GM18507 (cell line): ENCODE results near the gene KCNJ10.
"Not testable (repeated sequence)": the region's sequence is repeated elsewhere in the genome, so short reads cannot be mapped to it uniquely, and the experiment has no call there.

Source experiments
- DNase-seq: peaks from one replicate; pipeline ENCODE4 v3.0.0; 2011; ENCODE audit warnings: low read depth; ENCODE audit not compliant: insufficient read length; ENCODE audit errors: extremely low spot score
- FAIRE-seq: peaks from 2 replicates; lab custom pipeline; 2011; peaks lifted over from hg19 to GRCh38; lab: Jason Lieb, UNC

The KCNJ10 gene

DNA sequence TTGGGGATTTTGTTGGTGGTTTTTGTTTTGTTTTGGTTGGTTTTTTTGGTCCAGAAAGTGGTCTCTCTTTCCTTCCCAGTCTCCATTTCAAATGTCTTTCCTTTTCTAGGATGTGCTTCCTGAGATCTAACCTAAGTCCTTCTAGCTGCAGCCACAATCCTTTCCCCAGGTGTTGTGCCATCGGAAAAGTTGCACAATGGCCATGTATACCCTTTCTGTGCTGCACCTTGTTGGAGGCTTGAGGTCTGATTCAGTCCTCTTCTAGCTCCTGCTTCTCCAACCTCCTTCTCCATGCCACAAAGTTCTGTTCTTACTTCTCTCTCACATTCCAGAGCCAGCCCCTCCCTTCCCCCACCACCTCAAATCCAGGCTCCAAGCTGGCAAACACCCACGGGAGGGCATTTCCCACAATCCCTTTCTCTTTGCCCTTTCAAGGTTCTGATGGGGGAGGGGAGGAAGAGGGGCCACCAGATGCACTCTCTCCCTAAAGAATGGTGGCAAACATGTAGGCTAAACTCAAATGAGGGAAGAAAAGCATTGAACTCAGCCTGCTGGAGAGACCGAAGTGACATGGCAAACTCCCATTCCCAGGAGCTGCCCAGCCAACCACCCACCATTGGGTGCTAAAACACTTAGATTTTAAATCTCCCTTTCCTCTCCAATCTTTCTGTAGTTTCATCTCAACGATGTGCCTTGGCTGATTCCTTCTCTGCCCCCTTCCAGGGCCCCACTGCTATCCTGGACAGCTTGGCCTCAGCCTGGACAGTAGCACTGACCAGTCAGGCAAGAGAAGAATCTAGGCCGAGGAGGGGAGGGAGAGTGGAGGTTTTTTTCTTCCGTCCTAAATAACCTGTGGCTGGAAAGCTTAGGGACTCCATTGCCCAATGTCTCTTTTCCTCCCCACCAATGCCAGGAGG is 2.9 kb downstream of the KCNJ10 start:
- FAIRE-seq: no peak
- DNase-seq: no peak

DNA sequence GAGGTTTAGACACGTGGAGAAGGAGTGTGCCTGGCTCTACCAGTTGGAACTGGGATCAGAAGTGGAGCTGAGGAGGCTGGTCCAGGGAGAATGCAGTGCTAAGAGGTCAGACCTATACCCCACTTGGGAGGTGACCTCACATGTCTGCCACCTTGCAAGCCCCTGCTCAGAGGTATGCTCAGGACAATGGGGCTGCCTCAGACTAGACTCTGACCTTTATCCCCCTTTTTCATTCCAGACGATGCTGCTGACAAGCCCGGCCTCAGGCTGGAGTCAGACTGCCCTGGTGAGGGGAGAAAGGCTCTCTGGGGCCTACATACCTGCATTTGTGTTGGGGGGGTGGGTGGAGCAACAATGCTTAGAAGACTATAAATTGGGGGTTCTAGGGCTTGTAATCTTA is 5.2 kb downstream of the KCNJ10 start:
- DNase-seq: no peak
- no peak for FAIRE-seq

DNA sequence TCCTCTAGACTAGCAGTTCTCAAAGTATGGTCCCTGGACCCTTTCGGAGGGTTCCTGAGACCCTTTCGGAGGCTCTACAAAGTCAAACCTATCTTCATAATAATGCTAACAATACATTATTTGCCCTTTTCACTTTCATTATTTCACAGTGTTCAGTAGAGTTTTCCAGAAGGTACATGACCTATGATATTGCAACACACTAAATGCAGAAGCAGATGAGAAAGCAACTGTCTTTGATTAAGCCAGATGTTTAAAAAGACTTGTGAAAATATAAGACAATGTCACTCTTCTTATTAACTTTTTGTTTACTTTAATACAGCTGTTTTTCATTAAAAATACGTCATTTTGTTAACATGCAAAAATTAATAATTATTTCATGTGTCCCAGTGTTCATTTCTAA is 5.8 kb downstream of the KCNJ10 start:
- no peak for FAIRE-seq
- no peak for DNase-seq

DNA sequence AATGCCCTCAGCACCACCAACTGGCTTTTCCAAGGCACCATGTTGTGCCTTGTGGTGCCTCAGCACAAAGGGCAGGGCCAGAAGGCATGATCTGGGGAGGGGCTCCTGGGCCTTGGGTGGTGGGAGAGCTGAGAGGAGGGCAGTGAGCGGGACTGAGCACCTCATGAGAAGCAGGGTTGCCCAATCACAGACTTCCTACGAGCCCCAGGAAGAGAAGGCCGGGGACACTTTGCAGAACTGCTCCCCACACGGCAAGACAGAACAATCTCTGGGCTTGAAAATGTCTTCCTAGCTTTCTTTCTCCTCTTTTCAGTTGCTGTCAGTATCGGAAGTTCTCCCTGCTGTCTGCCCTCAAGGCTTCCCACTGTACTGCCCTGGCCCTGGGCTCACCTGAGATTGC is 6.8 kb downstream of the KCNJ10 start:
- no peak for FAIRE-seq
- no peak for DNase-seq

DNA sequence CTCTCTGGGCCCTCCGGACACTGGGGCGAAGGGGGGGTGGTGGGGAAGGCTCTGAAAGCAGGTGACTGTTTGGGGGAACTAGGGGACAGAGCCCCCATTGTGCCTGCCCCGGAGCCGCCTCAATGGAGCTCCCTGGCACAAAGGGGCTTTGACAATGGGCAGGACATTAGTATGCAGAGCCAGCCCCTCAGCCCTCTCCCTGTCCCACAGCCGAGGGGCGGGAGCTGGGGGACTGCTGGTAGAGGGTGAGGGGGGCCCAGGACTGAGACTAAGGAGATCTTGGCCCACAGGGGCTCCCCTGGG is 7.8 kb downstream of the KCNJ10 start:
- DNase-seq (no peak), FAIRE-seq (no peak)

DNA sequence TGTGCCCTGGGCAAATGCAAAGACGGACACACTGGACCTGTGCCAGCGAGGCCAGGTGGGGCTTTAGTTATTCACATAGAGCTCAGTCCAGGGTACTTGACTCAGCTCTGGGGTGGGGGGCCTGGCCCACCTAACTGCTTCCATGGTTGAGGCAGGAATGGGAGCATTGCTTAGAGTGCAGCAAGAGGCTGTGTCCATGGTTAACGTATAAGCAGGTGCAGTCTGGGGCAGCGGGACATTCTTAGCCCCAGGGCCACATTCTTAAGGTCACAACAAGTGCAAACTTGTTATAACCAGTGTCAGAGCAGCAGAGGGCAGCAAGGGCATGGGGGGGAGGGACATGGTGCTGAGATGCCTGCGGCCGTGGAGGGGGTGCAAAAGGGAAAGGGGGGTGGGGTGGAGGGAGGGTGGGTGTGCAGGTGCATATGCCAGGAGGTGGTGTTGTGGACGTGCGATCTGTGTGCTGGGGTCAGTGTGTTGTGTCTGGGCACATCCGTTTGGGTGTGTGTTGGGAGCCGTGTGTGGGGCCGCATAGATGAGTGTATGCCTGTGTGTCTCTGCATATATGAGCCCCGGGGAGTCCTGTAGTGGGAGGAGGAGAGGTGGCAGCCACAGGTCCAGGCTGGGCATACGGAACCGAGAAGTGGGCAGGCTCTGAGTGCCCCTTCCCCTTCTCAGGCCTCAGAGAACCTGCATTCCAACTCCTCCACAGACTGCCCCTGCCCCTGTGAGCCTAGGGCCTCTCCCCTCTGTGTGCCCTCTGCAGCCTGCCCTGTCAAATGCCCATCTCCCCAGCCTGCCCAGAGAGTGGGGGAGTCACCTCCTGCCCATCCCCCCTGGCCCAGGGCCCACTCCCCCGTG is 8.4 kb downstream of the KCNJ10 start:
- DNase-seq (no peak), FAIRE-seq (no peak)

DNA sequence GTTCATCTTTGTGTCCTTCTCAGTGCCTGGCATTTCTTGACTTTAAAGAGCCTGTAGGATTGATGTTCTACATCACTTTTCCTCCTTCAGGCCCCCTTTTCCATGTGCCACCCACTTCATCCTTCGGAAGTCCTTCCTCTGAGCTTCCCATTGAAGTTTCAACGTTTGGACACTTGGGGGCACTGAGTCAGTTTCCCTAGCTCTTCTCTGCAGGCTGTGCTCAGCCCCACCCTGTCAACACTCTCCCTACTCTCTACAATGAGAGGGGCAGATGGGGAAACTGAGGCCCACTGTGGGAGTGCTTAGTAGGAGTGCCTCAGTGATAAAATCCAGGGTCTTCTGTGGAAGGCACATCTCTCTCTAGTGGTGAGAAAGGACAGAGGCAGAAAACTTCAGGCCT is 11.9 kb downstream of the KCNJ10 start:
- DNase-seq (no peak), FAIRE-seq (no peak)

DNA sequence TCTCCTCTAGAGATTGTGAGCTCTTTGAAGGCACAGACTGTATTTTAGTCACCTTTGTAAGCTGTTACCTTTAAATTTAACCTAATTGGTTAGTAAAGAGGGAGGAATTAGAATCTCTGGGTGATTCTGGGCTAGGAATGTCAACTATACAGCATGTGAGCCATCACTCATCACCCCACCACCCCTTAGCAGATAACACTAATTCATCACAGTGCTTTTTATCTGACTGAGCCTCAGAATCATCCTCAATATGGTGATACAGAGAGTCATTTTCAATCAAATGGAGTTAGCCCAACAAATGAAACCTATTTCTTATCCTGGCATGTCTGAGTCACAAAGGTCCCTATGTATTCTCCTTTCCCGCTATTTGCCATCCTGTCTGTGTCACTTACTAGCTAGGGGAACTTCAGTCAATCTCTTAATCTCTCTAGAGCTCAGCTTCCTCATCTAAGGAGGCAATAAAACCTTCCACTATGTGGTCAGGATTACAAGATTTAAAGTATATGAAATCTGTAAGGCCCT is 13.3 kb downstream of the KCNJ10 start:
- DNase-seq (no peak), FAIRE-seq (no peak)

DNA sequence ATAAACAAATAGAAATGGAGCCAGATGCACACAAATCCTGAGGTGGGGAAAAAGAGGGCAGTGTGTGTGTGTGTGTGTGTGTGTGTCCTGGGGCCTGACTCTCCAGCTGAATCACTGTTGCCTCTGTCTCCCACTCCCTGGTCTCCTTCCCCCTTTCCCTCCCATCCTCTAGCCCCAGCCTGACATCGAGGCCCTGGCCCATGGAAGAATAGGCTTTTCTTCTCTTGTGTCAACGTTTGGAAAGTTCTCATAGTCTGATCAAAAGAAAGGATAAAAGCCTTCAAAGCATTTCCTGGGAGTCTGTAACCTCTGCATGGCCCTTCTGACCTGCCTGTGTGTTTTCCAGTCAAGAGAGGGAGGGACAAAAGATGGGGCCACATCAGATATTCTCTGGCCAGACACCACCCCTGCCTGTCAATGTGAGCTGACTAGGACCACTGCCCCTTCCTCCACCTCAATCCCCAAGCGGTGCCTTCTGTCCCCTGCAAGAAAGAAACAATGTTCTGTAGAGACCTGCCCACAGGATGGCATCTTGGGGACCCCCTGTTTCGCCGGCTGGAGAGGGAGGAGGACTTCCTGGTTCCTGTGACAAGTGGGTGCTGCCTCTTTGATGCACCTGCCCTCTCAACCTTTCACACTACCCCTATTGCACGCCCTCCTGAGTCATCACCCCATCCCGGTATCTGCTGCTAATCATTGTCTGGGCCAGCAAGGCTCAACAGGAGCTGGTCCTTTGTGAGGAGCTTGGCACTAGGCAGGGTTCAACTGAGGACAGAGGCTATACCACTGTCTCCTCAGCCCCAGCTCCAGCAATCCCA is 16.2 kb downstream of the KCNJ10 start:
- DNase-seq (no peak), FAIRE-seq (no peak)

DNA sequence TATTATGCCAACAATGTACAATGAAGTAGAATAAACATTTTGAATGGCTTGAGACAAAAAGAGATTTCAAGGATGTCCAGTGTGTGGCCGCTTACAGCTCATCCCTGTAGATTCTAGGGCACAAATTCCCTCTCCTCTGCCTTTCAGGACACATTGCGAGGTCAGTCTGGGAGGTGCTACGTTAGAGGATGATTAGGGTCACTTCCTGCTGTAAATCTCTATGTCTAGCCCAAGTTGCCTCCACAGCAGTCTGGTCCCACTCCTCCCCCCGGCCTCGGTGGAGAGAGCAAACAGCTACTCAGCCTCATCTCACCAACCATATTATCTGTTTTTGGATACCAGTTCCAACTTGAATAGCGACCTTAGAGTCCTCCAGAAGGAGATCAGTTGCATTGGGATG is 17.0 kb downstream of the KCNJ10 start:
- DNase-seq (no peak), FAIRE-seq (no peak)

DNA sequence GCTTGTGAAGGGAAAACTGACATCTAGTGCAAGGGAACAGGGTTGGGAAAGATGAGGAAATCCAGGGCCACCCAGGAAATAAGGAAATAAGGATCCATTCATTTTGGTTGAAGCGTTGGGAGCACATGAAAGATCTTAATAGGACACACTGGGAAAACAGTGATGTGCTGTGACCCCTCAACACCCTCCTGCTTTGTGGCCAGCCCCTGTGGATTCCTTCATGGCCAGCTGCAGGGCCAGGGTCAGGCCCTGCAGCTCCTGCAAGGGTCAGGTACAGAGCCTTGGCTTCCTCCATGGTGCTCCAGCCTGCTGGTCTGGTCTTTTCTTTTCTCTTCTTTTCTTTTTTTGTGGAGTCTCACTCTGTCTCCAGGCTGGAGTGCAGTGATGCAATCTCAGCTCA is 19.3 kb downstream of the KCNJ10 start:
- no peak for DNase-seq
- FAIRE-seq: no peak

DNA sequence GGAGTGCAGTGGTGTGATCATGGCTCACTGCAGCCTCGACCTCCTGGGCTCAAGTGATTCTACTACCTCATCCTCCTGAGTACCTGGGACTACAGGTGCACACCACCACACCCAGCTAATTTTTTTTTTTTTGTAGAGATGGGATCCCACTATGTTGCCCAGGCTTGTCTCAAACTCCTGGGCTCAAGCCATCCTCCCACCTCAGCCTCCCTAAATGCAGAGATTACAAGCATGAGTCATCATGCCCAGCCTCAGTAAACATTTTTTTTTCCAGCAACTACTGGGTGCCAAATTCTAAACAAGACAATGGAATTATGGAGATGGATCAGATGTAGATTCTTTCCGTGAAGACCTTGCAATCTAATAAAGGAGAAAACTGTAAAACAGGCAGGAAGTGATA is 19.8 kb downstream of the KCNJ10 start:
- not testable (repeated sequence) for FAIRE-seq, DNase-seq

DNA sequence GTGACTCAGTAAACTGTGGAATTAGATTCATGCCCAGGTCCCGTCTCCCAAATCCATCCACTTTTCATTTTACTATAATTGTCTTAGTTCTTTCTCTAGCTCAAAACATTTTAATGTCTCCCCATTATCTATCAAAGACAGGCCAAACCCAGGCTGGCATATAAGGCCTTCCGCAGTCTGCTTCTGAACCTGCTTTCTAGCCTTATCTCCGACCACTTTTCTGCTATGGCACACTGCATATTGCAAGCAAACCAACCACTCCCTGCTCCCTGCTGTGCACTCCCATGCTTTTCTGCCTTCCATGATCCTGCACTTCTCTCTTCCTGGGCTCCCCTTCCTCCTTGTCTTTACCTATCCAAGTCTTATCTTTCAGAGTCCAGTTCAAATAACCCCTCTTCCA is 20.9 kb downstream of the KCNJ10 start:
- no peak for DNase-seq
- no peak for FAIRE-seq

DNA sequence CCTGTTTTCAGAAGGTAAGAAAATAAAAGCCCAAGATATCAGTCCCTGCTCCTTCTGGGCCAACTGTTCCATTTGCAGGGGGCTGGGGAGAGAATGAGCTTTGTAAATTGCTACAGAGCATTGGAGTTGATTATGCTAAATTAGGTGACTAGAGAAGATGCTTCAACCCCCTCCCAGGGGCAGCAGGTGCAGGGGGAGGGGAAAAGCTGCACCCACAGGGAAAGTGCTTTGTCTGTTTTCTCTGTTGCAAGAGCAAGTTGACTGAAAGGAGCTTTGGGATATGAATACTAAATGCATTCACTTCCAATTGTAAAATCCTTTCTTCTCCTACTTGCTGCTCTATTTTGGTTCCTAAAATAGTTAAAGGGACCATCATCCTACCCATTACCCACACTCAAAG is 21.6 kb downstream of the KCNJ10 start:
- DNase-seq (no peak), FAIRE-seq (no peak)

DNA sequence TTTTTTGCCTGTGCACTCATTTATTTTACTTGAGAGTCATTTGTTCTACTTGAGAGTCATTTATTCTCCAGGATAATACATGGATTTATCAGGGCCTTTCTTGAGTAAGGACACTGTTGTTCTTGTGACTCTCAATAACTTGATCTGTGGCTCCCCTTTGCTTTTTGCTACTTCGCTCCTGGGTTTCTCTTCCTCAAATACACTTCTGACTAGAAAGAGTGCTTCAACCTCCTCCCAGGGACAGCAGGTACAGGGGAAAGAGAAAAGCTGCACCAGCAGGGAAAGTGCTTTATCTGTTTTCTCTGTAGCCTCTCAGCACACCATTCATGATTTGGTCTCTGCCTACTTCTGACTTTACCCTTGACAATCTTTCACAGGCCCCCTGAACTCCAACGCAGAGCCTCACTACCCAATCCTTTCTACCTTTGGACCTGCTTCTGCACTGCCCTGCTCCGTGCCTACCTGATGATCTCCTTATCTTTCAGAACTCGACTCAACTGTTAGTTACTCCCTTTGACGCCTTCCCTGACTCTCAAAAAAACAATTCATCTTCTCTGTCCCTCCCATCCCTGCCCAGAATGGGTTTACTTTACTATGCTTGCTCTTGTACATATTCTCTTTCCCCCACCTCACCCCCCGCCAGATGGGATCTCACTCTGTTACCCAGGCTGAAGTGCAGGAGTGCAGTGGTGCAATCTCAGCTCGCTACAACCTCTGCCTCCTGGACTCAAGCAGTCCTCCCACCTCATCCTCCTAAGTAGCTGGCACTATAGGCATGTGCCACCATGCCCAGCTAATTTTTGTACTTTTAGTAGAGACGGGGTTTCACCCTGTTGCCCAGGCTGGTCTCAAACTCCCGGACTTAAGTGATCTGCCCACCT is 22.6 kb downstream of the KCNJ10 start:
- FAIRE-seq (peak; percentile 18), DNase-seq (no peak)

DNA sequence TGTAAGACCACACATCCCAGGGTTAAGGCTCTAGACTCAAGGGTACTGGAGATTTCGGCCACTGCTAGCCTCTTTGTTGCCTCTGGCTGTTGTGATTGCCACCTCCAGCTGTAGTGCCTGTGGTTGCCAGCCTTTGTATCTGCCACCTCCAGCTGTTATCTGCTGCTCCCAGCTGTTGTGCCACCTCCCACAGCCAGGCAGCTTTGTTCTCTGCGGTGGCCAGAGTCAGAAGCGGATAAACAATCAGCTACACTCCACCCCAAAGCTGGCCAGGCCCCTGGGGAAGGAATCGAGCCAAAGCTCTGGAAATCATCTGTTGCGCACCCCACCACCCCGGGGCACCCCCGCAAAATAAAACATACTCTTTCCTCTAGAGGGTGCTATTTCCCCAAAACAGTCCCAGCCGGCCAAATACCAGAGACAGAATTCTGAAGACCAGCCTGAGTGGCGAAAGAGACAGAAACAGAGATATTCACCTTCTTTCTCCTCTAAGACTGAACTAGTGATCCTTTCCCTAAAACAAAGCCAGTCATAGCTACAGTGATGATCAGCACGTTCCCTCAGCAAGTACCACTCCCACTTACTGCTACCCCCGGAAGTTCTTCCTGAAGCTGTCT is 23.4 kb downstream of the KCNJ10 start:
- FAIRE-seq (peak; percentile 72), DNase-seq (no peak)

DNA sequence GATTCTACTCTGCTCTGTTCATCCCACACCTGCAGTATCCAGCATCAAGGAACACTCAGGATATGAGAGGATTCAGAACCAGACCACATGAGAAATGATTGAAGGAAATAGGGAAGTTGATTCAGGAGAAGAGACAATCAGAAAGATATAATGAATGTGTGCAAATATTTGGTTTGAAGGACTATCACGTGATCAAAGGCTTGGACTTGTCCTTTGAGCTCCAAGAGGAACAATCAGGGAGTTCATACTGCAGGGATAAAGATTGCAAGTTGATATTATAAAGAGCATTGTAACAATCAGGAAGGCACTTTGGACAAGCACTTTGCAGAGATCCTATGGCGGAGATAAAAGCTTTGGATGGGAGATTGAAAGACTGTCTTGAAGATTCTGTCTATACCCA is 24.3 kb downstream of the KCNJ10 start:
- FAIRE-seq (no peak), DNase-seq (no peak)

DNA sequence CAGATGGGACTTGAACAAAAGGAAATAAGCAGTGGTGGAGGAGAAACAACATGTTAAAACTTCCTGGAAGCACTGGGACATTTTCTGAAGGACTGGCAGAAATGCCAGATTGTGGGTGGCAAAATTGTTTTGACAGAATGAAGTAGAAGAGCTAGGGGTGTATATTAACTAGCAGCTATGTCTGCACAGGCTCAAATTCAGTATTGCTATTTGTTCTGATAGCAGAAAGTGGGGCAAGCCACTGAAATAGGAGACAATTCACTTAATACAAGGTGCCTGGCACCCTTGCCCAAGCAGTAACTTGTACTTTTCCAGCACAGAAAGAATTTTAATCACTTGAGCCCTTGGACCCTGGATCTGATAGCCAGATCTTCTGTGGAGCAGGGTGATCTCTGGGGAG is 26.4 kb downstream of the KCNJ10 start:
- no peak for FAIRE-seq

DNA sequence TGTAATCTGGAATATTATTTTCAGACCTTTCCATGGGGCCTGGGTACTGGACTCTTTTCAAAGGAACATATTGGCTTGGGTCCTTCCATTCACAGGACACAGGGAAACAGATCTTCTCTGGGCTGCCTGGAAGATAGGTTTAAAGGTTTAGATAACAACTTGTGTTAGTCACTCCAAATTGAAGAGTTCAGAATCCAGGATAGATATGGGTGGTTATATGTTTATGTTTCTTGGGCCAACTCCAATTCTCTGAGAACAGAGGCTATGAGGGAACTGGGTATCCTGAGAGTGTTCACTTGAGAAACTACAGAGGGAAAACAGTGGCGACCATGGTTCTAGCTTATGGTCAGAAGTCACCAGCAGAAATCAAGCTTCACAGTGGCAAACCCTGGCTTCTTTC is 29.5 kb downstream of the KCNJ10 start:
- DNase-seq (no peak), FAIRE-seq (no peak)

More for the DNA sequence above, 26.4 kb downstream of the KCNJ10 start:
- DNase-seq: no peak
